Measurements from ENCODE around the gene ARHGDIG.

ARHGDIG gene

GRCh38 chr16:279531-279930 is 860 bp upstream of the ARHGDIG start:
- in situ Hi-C loops (cut with MboI; ENCODE audit: low sequenced_read_pairs) = no loop called here

- in situ Hi-C loops (cut with MboI; ENCODE audit: low sequenced_read_pairs) = no loop called here
Measured at GRCh38 chr16:280005-280460, 358 bp upstream of the ARHGDIG start.

- in situ Hi-C loops (cut with MboI; ENCODE audit: low sequenced_read_pairs) = no loop called here
Measured at GRCh38 chr16:280991-281659, 734 bp downstream of the ARHGDIG start.

- in situ Hi-C loops (cut with MboI; ENCODE audit: low sequenced_read_pairs) = no loop called here
Measured at GRCh38 chr16:281660-282255, 1.4 kb downstream of the ARHGDIG start.

GRCh38 chr16:282491-282890 is 2.1 kb downstream of the ARHGDIG start:
- in situ Hi-C loops (cut with MboI; ENCODE audit: low sequenced_read_pairs) = no loop called here

- in situ Hi-C loops (cut with MboI; ENCODE audit: low sequenced_read_pairs) = no loop called here
Measured at GRCh38 chr16:283033-283805, 2.8 kb downstream of the ARHGDIG start, which contains the start of gene PDIA2. Gene PDIA2, plus strand, starts transcription at chr16:283164. Its CDS starts 6 bp downstream, at chr16:283170.

GRCh38 chr16:284204-285120 is 4.1 kb downstream of the ARHGDIG start:
- in situ Hi-C loops (cut with MboI; ENCODE audit: low sequenced_read_pairs) = no loop called here

- in situ Hi-C loops (cut with MboI; ENCODE audit: low sequenced_read_pairs) = no loop called here
Measured at GRCh38 chr16:285146-286055, 5.0 kb downstream of the ARHGDIG start.

GRCh38 chr16:286491-287297 is 6.3 kb downstream of the ARHGDIG start:
- in situ Hi-C loops (cut with MboI; ENCODE audit: low sequenced_read_pairs) = no loop called here

GRCh38 chr16:287298-287811 is 7.0 kb downstream of the ARHGDIG start:
- in situ Hi-C loops (cut with MboI; ENCODE audit: low sequenced_read_pairs) = no loop called here

- in situ Hi-C loops (cut with MboI; ENCODE audit: low sequenced_read_pairs) = no loop called here
Measured at GRCh38 chr16:287981-288920, 7.9 kb downstream of the ARHGDIG start.

GRCh38 chr16:289395-289997 is 9.1 kb downstream of the ARHGDIG start:
- in situ Hi-C loops (cut with MboI; ENCODE audit: low sequenced_read_pairs) = no loop called here

- in situ Hi-C loops (cut with MboI; ENCODE audit: low sequenced_read_pairs) = no loop called here
Measured at GRCh38 chr16:290015-290680, 9.8 kb downstream of the ARHGDIG start.

GRCh38 chr16:290681-291405 is 10.5 kb downstream of the ARHGDIG start:
- in situ Hi-C loops (cut with MboI; ENCODE audit: low sequenced_read_pairs) = no loop called here

- in situ Hi-C loops (cut with MboI; ENCODE audit: low sequenced_read_pairs) = no loop called here
Measured at GRCh38 chr16:291539-291938, 11.1 kb downstream of the ARHGDIG start.

All from HL-60/S4 treated with retinoic acid at 250 ng/mL for 4 days and 3 days (cell line).